ENCODE data around the gene CERS4. TPM values are rescaled to one million over a fixed set of nuclear protein-coding genes. Genes with fewer than 3 reads are reported as not detected.

The CERS4 gene
- total and polyA plus RNA-seq, 2 of the 8 experiments (the other 6 are each of a cell fraction or from before 2014, with no cell fraction given) = 88.2 to 179 TPM

GRCh38 chr19:8245869-8246835, 37.0 kb downstream of the CERS4 start:
- Histone ChIP-seq H3K36me3 (ENCODE audit: control insufficient read depth in 2 of 4, insufficient read depth in 4 of 4, low read length in 3 of 4) (peaks cover 0 to 11% (median 4%) of the 10 kb centered on the region in 4 experiments; a peak in 3 of 8 replicates), H4K91ac (replicated peaks; ENCODE audit: insufficient read length, low read length) (no peak overlapping the region), H3K23ac (ENCODE audit: insufficient read length) (no peak overlapping the region), H3K56ac (replicated peaks; ENCODE audit: insufficient read length, low read depth, low read length) (no peak overlapping the region), H3K14ac (ENCODE audit: insufficient read length) (no peak overlapping the region), H3K18ac (ENCODE audit: extremely low read depth, low read length) (no peak overlapping the region), H2BK12ac (ENCODE audit: low read depth, low read length) (no peak overlapping the region), H3K9ac (replicated peaks in 1 of 4; ENCODE audit: extremely low read depth in 1 of 4, low read depth in 3 of 4, low read length in 3 of 4) (no peak overlapping the region), H3K4me2 (ENCODE audit: insufficient read depth in 1 of 2, low read depth in 2 of 2, low read length in 2 of 2) (no peak overlapping the region), H2BK120ac (replicated peaks; ENCODE audit: low read depth, low read length) (no peak overlapping the region), H3K79me1 (ENCODE audit: low read depth, low read length) (no peaks in the 10 kb centered on the region; the same call in 1 of the 2 replicates), H3K4me3 (ENCODE audit: extremely low read depth in 1 of 4, insufficient read depth in 2 of 4, low read depth in 3 of 4, low read length in 4 of 4) (no peak overlapping the region), H3K79me2 (ENCODE audit: control insufficient read depth in 1 of 2, insufficient read depth in 2 of 2, low read length in 2 of 2) (peaks cover 0 to 4% of the 10 kb centered on the region in 2 experiments; a peak in 1 of 4 replicates), H2BK15ac (ENCODE audit: low read length) (no peak overlapping the region), H3K27me3 (replicated peaks in 1 of 4; ENCODE audit: control insufficient read depth in 3 of 4, extremely low read depth in 1 of 4, insufficient read depth in 3 of 4, low read length in 3 of 4) (no peaks in the 10 kb centered on the region), H2AFZ (ENCODE audit: low read length) (no peak overlapping the region), H2BK5ac (ENCODE audit: low read depth, low read length) (no peak overlapping the region), H4K20me1 (replicated peaks in 1 of 2; ENCODE audit: control insufficient read depth in 1 of 2, insufficient read depth in 2 of 2, low read length in 2 of 2) (peaks cover 2 to 16% of the 10 kb centered on the region in 2 experiments), H2AK5ac (ENCODE audit: low read depth, low read length) (no peak overlapping the region), H3K9me3 (ENCODE audit: insufficient read depth in 2 of 2, low read depth in 1 of 2, low read length in 1 of 2) (no peaks in the 10 kb centered on the region; a peak in 1 of 4 replicates), H3K23me2 (ENCODE audit: low read depth, low read length) (peaks cover 11% of the 10 kb centered on the region), H2BK20ac (ENCODE audit: low read length) (no peak overlapping the region), H3K4ac (replicated peaks; ENCODE audit: insufficient read length, low read depth, low read length) (no peak overlapping the region), H4K8ac (ENCODE audit: extremely low read depth, insufficient read depth, low read length) (no peak overlapping the region), H3K27ac (ENCODE audit: low read depth, low read length) (no peak overlapping the region), H3K4me1 (replicated peaks in 1 of 4; ENCODE audit: control insufficient read depth in 3 of 4, insufficient read depth in 4 of 4, low read length in 3 of 4) (no peaks in the 10 kb centered on the region), H4K5ac (ENCODE audit: insufficient read length, low read depth, low read length) (no peak overlapping the region)
- ChIA-PET POLR2A (ENCODE audit: partially characterized antibody) (interaction anchor here (0.8 to 2.0 kb wide), 2 partner anchors 36 to 70 kb away, joined by 3 to 4 read pairs; no protein-coding TSS in a partner anchor), CTCF (ENCODE audit: partially characterized antibody) (interaction anchor here (0.7 kb wide), 1 partner anchor 101 kb away, joined by 3 read pairs; no protein-coding TSS in a partner anchor)
- TF ChIP-seq CEBPB (IDR thresholded peaks at IDR 0.05; ENCODE audit: low read depth, low read length) = no peak
- no peak for TF ChIP-seq EGR1 (IDR thresholded peaks at IDR 0.05; ENCODE audit: borderline replicate concordance, low read depth, low read length)
- no peak for TF ChIP-seq RXRA (IDR thresholded peaks at IDR 0.05; ENCODE audit: insufficient read depth, low read depth, low read length)
- no peak for TF ChIP-seq EP300 (IDR thresholded peaks at IDR 0.05; ENCODE audit: borderline replicate concordance in 1 of 2, low read depth in 2 of 2, low read length in 2 of 2)
- no peak for TF ChIP-seq RBBP5 (IDR thresholded peaks at IDR 0.05; ENCODE audit: borderline replicate concordance, low read depth, low read length)
- TF ChIP-seq TCF12 (IDR thresholded peaks at IDR 0.05; ENCODE audit: low read depth, low read length) = no peak
- no peak for TF ChIP-seq ZNF274 (IDR thresholded peaks at IDR 0.05; ENCODE audit: borderline replicate concordance, extremely low read depth, low read length)
- FAIRE-seq = no peak
- 93% methylated on average over 11 of the region's 11 CpGs; no CpG with 5 or more reads in 1 of the 2 experiments for WGBS, 2 experiments (ENCODE audit: extremely low coverage in 1 of 2, insufficient coverage in 1 of 2, insufficient read length in 1 of 2, insufficient replicate concordance in 2 of 2, low coverage in 1 of 2, low lambda C conversion rate in 2 of 2, missing lambda C conversion rate in 1 of 2)
- no peak for DNase-seq (ENCODE audit: low read depth in 1 of 2, low spot score in 2 of 2)
